Germinal center (tissue), 1 donor: Measurements from ENCODE around the gene SRGAP1.
"Not testable (repeated sequence)": the region's sequence is repeated elsewhere in the genome, so short reads cannot be mapped to it uniquely, and the experiment has no call there.

Experiments used
- DNase-seq: peaks from one replicate; pipeline ENCODE4 v3.0.0; 2012; ENCODE audit warnings: mixed read lengths, low spot score

SRGAP1 gene

GRCh38 chr12:63869656-63870055 lies 25.2 kb downstream of the SRGAP1 start:
- no peak for DNase-seq

GRCh38 chr12:63870838-63871237 lies 26.3 kb downstream of the SRGAP1 start:
- DNase-seq, result no peak

GRCh38 chr12:63874897-63875480 lies 30.5 kb downstream of the SRGAP1 start:
- DNase-seq, result no peak

GRCh38 chr12:63875703-63876102 lies 31.2 kb downstream of the SRGAP1 start:
- DNase-seq, result no peak

- DNase-seq, result no peak
Observed at GRCh38 chr12:63876980-63877379, 32.5 kb downstream of the SRGAP1 start.

- no peak for DNase-seq
Observed at GRCh38 chr12:63877693-63878092, 33.2 kb downstream of the SRGAP1 start.

- DNase-seq, result not testable (repeated sequence)
Observed at GRCh38 chr12:63880235-63880634, 35.7 kb downstream of the SRGAP1 start.

GRCh38 chr12:63880742-63881263 lies 36.3 kb downstream of the SRGAP1 start:
- no peak for DNase-seq

GRCh38 chr12:63882844-63883243 lies 38.3 kb downstream of the SRGAP1 start:
- no peak for DNase-seq

- DNase-seq, result no peak
Observed at GRCh38 chr12:63885401-63885800, 40.9 kb downstream of the SRGAP1 start.

- no peak for DNase-seq
Observed at GRCh38 chr12:63888908-63889635, 44.6 kb downstream of the SRGAP1 start.

GRCh38 chr12:63889721-63890509 lies 45.4 kb downstream of the SRGAP1 start:
- no peak for DNase-seq

- DNase-seq, result no peak
Observed at GRCh38 chr12:63893170-63893569, 48.7 kb downstream of the SRGAP1 start.

- DNase-seq, result no peak
Observed at GRCh38 chr12:63894132-63894531, 49.6 kb downstream of the SRGAP1 start.

- no peak for DNase-seq
Observed at GRCh38 chr12:63895841-63896240, 51.3 kb downstream of the SRGAP1 start.

- DNase-seq, result no peak
Observed at GRCh38 chr12:63897931-63898330, 53.4 kb downstream of the SRGAP1 start.

GRCh38 chr12:63898764-63899337 lies 54.4 kb downstream of the SRGAP1 start:
- DNase-seq, result no peak

- no peak for DNase-seq
Observed at GRCh38 chr12:63899396-63899795, 54.9 kb downstream of the SRGAP1 start.

GRCh38 chr12:63900922-63901793 lies 56.7 kb downstream of the SRGAP1 start:
- DNase-seq, result no peak

GRCh38 chr12:63904653-63905052 lies 60.2 kb downstream of the SRGAP1 start:
- no peak for DNase-seq

- DNase-seq, result no peak
Observed at GRCh38 chr12:63905544-63905943, 61.0 kb downstream of the SRGAP1 start.
